T-helper 9 cell (primary cell): ENCODE data around the gene TCHH.
"Not testable (repeated sequence)": the region's sequence is repeated elsewhere in the genome, so short reads cannot be mapped to it uniquely, and the experiment has no call there.

ENCODE experiments used
- DNase-seq: peaks from one replicate; pipeline ENCODE4 v3.0.0-alpha.2; 2020
- total RNA-seq, 2 donors: gene quantifications; one replicate each; lab custom pipeline; 2026; lab: John Stamatoyannopoulos, UW

Gene TCHH, protein sequence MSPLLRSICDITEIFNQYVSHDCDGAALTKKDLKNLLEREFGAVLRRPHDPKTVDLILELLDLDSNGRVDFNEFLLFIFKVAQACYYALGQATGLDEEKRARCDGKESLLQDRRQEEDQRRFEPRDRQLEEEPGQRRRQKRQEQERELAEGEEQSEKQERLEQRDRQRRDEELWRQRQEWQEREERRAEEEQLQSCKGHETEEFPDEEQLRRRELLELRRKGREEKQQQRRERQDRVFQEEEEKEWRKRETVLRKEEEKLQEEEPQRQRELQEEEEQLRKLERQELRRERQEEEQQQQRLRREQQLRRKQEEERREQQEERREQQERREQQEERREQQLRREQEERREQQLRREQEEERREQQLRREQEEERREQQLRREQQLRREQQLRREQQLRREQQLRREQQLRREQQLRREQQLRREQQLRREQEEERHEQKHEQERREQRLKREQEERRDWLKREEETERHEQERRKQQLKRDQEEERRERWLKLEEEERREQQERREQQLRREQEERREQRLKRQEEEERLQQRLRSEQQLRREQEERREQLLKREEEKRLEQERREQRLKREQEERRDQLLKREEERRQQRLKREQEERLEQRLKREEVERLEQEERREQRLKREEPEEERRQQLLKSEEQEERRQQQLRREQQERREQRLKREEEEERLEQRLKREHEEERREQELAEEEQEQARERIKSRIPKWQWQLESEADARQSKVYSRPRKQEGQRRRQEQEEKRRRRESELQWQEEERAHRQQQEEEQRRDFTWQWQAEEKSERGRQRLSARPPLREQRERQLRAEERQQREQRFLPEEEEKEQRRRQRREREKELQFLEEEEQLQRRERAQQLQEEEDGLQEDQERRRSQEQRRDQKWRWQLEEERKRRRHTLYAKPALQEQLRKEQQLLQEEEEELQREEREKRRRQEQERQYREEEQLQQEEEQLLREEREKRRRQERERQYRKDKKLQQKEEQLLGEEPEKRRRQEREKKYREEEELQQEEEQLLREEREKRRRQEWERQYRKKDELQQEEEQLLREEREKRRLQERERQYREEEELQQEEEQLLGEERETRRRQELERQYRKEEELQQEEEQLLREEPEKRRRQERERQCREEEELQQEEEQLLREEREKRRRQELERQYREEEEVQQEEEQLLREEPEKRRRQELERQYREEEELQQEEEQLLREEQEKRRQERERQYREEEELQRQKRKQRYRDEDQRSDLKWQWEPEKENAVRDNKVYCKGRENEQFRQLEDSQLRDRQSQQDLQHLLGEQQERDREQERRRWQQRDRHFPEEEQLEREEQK (N-terminal part only)
- 0 to 0.28 reads per million in 2 donors for total RNA-seq

DNA sequence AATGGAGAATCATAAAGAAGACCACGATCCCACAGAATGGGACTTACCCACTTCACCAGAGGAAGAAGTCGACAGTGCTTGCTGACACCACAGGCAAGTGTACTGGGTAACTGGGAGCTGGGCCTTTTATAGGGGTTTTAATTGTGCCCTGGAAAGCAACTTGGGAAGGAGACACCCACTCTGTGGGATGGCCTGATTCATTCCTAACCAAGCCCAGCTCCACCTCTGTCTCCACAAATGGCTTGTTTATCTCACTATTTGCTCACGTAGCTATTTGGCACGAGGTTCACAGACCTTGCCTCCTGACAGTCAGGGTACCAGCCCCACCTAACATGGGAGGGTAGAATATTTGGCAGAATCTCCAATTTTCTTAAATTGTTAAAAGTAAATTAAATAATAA, at the start of gene TCHH:
TCHH (minus strand) TSS at position 101 of the 400 bp plus-strand sequence. CDS start 1,364 bp downstream, outside the sequence.
- no peak for DNase-seq

DNA sequence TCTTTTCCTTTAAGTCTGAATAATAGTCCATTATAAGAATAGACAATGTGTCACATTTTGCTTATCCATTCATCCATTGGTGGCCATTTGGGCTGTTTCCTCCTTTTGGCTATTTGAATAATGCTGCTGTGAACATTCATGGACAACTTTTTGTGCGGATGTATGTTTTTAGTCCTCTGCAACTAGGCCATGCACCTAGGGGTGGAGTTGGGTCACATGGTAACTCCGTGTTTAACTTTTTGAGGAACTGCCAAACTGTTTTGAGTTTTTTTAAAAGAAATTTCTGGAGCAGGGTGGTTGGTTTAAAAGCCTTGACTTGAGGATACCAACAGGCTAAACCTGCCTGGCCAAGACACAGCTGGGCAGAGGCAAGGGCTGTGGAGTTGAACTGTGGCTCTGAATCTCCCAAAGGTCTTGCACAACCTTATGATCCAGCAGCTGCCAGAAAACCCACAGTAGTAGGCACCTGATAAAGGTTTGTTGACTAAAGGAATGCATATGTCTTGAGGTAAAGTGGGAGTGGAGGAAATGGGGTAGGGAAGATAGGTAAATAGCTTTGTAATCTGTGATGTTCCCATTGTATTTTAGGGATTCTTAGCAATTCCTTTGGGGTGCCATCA, 49.4 kb upstream of the TCHH start:
- DNase-seq, result no peak

DNA sequence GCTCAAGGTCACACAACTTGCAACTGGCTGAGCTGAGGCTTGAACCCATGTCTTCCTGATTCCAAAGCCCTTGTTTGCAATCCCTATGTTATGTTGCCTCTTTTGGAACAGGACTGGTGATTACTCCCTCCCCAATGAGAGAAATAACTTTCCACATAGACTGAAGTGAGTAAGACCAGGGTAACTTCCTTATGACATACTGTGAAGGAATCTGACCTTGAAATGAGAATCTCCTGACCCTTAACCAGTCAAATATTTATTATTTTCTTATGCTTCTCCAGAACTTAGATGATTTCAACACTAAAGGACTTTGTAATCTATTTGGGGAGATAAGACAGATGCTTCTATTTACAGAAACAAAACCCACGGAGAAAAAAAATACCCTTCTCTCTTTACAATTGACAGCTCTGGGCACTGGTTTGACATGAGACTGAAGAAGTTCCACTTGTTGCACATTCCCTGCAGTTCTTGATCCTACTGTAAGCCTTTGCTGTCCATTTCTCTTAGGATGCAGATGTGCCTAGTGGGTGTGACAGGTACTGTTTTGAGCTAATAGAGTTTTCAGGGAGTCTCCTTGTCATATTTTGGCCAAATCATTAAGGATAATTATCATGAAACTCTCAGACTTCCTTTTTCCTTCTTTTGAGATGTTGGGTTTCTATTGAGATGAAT, 47.7 kb upstream of the TCHH start:
- no peak for DNase-seq

DNA sequence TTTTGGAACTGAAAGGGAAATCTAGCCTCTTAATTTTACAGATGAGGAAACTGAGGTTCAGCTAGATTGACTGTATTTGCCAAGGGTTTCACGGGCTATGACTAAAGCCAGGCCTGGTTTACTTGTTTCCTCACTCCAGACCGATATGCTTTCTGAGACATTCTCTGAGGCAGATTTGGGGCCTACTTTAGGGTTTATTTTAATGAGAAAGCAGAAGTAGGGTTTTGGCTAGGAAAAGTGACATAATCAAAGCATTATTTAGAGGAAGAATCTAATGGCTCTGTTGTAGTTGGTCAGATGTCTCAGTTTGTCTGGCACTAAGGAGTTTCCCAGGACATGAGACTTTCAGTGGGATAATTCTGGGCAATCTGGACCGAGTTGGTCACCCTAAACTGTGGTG, 45.3 kb upstream of the TCHH start:
- DNase-seq, result no peak

DNA sequence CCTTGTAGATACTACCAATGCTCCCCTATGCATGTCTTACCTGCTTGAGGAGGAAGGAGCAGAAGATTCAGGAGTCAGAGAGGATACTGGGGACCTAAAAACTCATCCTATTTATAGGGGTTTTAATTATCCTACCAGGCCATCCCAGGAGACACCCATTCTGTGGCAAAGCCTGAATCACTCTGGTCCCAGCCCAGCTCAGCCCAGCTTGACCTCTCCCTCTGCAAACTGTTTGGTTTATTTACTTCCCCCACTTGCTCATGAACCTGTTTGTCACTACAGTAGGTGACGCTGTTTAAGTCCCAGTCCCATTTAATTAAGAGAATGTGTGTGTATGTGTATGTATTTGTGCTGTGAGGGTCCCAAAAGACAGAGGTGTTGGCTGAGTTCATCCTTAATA, 43.9 kb upstream of the TCHH start, which contains the start of gene RPTN:
RPTN (minus strand) TSS at position 85 of the 400 bp plus-strand sequence. CDS start 1,339 bp downstream, outside the sequence.
- no peak for DNase-seq

DNA sequence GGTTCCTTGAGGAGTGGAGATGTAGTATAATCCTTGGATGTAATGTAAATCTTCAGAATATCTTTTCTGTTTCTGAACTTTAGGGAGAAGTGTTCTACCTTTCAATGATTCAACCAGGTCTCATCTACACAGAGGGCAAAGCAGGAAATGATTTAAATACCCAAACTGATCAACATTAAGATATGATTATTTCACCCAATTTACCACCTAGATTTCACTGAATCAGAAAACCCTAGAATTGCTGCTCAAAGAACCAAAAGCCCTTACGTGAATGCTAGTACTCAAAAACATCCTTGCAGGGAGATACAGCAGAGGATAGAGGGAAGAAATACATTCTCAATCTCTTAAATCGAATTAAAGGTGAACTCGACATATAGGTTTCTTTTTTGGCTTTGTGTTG, 38.8 kb upstream of the TCHH start:
- DNase-seq, result no peak

DNA sequence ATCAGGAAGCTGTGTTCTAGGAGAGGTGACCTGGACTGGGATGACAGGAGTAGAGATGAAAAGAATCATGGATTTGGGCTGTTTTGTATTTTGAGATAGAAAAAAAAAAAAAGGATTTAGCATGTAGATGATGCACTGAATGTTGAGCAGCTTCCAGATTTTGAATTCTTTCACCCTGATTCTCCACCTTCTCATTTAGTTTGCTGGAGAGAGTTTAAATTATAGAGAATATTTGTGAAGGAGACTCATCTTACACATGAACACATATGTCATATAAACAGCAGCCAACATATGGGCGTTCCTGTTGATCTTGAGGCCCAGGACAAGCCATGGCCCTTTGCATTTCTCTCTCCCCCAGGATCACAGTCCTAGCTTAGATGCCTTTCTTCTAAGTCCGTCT, 36.4 kb upstream of the TCHH start:
- DNase-seq, result no peak

DNA sequence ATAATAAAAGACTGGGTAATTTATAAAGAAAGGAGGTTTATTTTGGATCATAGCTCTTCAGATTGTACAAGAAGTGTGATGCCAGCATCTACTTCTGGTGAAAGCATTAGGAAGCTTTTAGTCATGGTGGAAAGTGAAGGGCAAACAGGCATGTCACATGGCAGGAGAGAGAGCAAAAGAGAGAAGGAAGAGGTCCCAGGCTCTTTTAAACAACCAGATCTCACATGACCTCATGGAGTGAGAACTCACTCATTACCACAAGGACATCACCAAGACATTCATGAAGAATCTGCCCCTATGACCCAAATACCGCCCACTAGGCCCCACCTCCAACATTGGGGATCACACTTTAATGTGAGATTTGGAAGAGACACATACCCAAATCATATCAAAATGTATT, 33.7 kb upstream of the TCHH start:
- no peak for DNase-seq

DNA sequence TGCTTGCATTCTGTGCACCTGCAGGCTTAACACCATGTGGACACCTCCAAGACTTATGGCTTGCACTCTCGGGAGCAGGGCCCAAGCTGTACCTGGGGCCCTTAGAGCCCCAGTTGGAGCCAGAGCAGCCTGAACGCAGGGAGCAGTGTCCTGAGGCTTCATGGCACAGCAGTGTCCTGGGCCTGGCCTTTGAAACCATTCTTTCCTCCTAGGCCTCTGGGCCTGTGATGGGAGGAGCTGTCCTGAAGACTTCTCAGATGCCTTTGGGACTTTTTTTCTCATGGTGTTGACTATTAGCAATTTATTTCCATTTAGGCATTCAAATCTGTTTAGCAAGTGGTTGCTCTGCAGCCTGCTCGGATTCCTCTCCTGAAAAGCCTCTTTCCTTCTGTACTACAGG, 32.8 kb upstream of the TCHH start:
- DNase-seq, result no peak

DNA sequence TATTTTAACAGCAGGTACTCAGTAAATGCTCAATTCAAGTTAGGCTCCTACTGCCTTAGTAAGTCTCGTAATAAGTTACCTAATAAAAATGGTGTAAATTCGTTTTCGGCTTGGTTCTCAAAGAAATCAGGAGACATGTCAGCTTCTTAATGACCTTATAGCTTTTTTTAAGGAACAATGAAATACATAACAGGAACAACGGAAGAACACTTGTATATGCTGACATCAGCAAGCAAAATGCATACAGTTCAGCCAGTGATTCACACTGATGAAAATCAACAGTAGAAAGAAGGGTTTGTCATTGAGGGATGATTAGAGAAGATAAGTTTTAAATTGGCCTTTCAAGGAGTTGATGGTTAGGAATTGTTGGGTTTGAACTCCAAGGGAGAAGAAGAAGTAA, 30.5 kb upstream of the TCHH start:
- no peak for DNase-seq

DNA sequence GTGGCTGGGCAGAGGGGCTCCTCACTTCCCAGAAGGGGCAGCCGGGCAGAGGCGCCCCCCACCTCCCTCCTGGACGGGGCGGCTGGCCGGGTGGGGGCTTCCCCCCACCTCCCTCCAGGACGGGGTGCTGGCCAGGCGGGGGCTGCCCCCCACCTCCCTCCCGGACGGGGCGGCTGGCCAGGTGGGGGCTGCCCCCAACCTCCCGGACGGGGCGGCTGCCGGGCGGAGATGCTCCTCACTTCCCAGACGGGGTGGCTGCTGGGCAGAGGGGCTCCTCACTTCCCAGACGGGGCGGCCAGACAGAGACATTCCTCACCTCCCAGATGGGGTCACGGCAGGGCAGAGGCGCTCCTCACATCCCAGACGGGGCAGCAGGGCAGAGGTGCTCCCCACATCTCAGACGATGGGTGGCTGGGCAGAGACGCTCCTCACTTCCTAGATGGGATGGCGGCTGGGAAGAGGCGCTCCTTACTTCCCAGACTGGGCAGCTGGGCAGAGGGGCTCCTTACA, 29.5 kb upstream of the TCHH start:
- not testable (repeated sequence) for DNase-seq

DNA sequence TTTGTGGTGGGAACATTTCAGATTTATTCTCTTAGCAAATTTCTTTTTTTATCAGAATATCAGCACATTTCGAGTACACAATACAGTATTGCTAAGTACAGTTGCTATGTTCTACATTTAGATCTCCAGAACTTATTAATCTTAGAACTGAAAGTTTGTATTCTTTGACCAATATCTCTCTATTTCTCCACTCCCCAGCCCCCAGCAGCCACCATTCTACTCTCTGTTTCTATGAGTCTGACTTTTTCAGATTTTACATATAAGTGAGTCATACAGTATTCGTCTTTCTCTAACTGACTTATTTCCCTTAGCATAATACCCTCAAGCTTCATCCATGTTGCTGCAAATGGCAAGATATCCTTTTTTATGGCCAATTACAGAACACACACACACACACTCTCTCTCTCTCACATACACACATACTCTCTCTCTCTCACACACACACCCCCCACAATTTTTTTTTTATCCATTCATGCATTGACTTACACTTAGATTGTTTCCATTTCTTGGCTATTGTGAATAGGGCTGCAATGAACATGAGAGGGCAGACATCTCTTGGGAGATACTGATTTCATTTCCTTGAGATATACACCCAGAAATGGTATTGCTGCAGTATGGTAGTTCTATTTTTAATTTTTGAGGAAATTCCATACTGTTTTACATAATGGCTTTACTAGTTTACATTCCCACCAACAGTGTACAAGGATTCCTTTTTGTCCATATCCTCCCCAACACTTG, 28.1 kb upstream of the TCHH start:
- DNase-seq, result no peak

DNA sequence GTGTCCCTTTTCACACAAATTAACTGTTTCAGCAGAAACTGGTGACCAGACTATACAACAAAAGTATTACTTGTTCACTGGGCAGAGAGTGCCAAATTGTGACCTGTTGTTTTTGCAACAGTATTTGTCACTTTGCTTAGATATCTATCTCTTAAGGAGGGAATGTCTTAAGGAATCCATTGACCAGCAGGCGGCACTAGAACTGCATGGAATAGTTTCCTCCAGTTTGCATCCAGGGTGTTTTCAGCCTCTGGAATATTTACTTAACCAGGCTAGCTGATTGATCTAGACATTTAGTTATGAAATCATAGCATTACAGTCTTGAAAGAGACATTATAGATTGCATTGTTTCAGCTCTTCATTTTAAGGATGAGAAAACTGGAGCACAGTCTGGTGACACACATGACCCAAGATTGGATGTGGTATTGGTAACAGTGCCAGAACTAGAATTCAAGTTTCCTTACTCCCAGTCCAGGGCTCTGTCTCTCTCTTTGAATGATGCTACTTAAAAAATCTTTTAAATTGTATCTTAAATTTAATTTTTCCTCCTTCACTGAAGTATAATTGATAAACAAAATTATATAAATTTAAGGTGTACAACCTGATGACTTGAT, 26.8 kb upstream of the TCHH start:
- no peak for DNase-seq

DNA sequence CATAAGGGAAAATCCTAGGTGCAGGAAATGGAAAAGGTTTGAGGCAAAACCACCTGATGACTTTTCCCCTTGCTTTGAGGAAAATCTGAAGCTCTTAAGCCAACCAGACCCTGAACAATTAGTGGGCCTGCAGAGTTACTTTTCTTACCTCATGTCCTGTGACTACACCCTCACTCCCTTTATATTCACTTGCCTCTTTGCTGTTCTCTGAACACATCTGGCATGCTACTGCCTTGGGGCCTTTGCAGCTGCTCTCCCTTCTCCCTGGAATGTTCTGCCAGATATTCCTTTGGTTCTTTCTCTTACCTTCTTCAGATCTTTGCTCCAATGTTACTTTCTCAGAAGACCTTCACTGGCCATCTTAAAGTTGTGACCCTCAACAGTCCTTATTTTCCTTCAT, 22.0 kb upstream of the TCHH start:
- no peak for DNase-seq

DNA sequence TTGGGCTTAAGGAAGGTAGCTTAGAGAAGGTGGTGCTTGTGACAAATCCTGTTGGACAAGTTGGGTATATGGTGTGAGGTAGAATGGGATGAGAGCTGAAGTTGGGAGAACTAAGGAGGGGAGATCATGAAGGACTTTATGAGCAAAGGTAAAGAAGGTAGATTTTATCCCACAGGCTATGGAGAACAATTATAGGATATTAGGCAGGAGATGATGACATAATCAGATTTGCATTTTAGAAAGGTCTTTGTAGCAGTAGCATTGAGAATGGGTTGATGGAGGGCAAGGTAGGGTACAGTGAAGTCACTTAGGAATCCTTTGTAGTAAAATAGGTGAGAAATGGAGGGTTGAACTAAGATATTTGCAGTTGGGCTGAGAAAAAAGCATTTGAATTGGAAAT, 14.9 kb upstream of the TCHH start:
- DNase-seq, result no peak

DNA sequence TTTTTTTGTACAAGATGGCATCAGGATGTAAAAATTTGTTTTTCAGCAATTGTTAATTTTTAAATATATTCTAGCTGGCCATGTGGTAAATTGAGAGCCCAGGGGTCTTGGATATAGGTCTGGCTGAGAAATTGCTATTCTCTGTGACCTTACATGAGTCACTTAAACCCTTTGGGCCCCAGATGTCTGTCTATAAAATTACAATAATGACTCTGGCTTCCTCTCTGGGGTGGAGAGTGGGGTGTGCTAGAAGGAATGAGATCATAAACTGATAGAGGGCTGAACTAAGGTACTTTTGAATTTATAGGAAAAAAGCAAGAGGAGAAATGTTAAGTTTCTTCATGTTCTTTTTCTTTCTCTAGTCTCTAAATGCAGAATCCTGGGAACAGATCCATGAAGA, 12.4 kb upstream of the TCHH start:
- DNase-seq, result no peak

DNA sequence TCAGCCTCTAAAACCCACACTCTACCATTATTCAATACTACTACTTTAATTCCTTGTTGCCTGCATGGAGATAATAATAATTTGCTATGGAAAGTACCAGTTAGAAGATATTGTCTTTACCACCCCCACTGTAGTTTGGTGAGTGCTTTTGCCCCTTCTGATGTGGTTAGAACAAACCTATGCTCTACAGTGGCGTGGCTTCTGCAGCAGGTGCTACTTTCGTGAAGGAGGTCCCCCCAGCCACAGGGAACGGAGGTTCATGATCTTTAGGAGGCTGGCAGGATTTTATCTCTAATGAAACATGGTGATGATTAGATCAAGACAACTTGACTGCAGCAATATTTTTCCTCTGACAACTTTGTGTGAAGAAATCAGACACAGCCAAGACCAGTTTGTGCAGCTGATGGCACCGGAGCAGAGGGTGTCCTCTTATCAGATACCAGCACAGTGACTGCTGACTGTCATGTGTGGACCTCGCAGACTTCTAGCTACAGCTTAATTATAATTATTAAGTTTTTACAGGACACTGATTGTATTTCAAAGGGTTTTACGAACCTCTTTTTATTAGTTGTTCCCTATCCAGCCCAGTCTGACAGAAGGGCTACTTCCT, 10.7 kb upstream of the TCHH start:
- DNase-seq, result no peak

DNA sequence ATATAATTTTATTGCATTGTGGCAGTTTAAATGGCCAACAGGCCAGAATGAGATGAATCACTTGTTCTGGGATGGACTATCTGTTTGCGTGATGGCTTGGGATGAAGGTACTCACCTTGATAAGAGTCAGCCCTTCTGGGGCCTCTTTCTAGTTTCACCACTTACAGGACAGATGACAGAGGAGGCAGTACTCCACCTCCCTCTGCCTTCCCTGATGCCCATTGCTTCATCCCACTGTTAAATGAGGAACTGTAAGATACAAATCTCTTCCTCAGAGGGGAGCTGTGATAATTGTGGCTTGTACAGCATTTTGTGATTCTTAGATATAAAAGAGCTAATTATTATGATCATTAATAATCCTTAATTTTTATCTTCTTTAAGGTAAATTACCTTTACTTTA, 3.7 kb upstream of the TCHH start:
- DNase-seq, result no peak

DNA sequence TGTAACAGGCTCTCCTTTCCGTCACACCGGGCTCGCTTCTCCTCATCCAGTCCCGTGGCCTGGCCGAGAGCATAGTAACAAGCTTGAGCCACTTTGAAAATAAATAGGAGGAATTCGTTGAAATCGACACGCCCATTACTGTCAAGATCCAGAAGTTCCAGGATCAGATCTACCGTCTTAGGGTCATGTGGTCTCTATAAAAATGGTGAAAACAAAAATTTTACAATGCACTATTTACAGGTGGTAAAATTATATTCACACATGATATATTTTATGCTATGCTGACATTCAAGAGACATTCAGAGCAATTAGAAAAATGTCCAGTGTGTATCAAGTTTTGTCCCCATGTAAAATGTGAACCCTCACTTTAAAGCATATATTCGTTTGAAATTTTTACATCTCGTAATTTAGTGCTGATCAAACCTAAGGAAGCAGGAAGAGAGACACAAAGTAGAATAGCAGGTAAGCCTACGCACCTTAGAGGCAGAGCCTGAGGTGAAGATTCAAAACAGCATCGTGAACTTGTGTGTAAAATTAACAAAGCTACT, 2.3 kb downstream of the TCHH start:
- DNase-seq, result no peak
